Fibroblast of the aortic adventitia (primary cell): ENCODE data around the gene SLC6A19. TPM values are rescaled to one million over a fixed set of nuclear protein-coding genes. Genes with fewer than 3 reads are reported as not detected.

ENCODE experiments used
- DNase-seq: peaks from one replicate; pipeline ENCODE4 v3.0.0-alpha.2; 2010; ENCODE audit warnings: low read depth
- H3K4me3 ChIP-seq: 2 replicates; pipeline ENCODE4 v1.5.1; 2011; ENCODE audit warnings: low read depth, mild to moderate bottlenecking, control low read depth, low read length, moderate library complexity
- CTCF ChIP-seq: IDR thresholded peaks from 2 replicates; pipeline ENCODE4 v1.5.1; 2011; ENCODE audit warnings: mild to moderate bottlenecking, low read length, control low read depth, inconsistent platforms; ENCODE audit not compliant: insufficient read depth
- total RNA-seq: library from RNA; depleted of rRNA; stranded (reverse); fragments of >200 nt; gene quantifications from 2 replicates; pipeline ENCODE4 v1.2.3, GENCODE V29; 2012; ENCODE audit warnings: low replicate concordance

The SLC6A19 gene
- total RNA-seq, 1 donor = not detected

GRCh38 chr5:1166370-1166769, 35.0 kb upstream of the SLC6A19 start:
- H3K4me3 ChIP-seq = no peak overlapping the region
- DNase-seq = no peak
- TF ChIP-seq CTCF = no peak

- no peak for DNase-seq
- no peak for TF ChIP-seq CTCF
- no peak overlapping the region for H3K4me3 ChIP-seq
These were observed 34.1 kb upstream of the SLC6A19 start for GRCh38 chr5:1167361-1167727.

- peak; percentile 82 for TF ChIP-seq CTCF
- H3K4me3 ChIP-seq = peak overlapping the region; percentile 13
These were observed 33.4 kb upstream of the SLC6A19 start for GRCh38 chr5:1167728-1168709.

GRCh38 chr5:1168796-1169195, 32.6 kb upstream of the SLC6A19 start:
- TF ChIP-seq CTCF = no peak
- no peak overlapping the region for H3K4me3 ChIP-seq
- no peak for DNase-seq

More at GRCh38 chr5:1167728-1168709, 33.4 kb upstream of the SLC6A19 start:
- peak; percentile 76 for DNase-seq

- no peak overlapping the region for H3K4me3 ChIP-seq
- no peak for TF ChIP-seq CTCF
- no peak for DNase-seq
These were observed 31.9 kb upstream of the SLC6A19 start for GRCh38 chr5:1169211-1170115.

- no peak for TF ChIP-seq CTCF
- H3K4me3 ChIP-seq = no peak overlapping the region
These were observed 30.0 kb upstream of the SLC6A19 start for GRCh38 chr5:1171340-1171941.

More at GRCh38 chr5:1171340-1171941, 30.0 kb upstream of the SLC6A19 start:
- peak; percentile 39 for DNase-seq
